Measurements from ENCODE around the gene BLZF1.

GRCh38 chr1:169363046-169363730 lies 4.8 kb upstream of the BLZF1 start:
- TF ChIP-seq POLR2AphosphoS5 (IDR thresholded peaks at IDR 0.05) (no peak), EP300 (IDR thresholded peaks at IDR 0.05) (no peak), CTCF (IDR thresholded peaks at IDR 0.05) (no peak)

All from upper lobe of left lung (tissue), 4 donors.